EH (cell line): ENCODE measurements around the gene CCDC93.

Experiments
- DNase-seq: peaks from one replicate; pipeline ENCODE4 v3.0.0-alpha.2; 2015; ENCODE audit warnings: low read depth

CCDC93 gene

GRCh38 chr2:117987121-117987520 is 26.7 kb downstream of the CCDC93 start:
- DNase-seq = no peak

- no peak for DNase-seq
Observed at GRCh38 chr2:117985092-117985491, 28.8 kb downstream of the CCDC93 start.

GRCh38 chr2:117984208-117984607 is 29.7 kb downstream of the CCDC93 start:
- no peak for DNase-seq

- peak; percentile 31 for DNase-seq
Observed at GRCh38 chr2:117983040-117983439, 30.8 kb downstream of the CCDC93 start.

GRCh38 chr2:117982376-117983033 is 31.4 kb downstream of the CCDC93 start:
- no peak for DNase-seq

GRCh38 chr2:117981810-117982209 is 32.1 kb downstream of the CCDC93 start:
- DNase-seq = no peak

- DNase-seq = peak; percentile 94
Observed at GRCh38 chr2:117980783-117981676, 32.8 kb downstream of the CCDC93 start.

- DNase-seq = peak; percentile 84
Observed at GRCh38 chr2:117979911-117980701, 33.8 kb downstream of the CCDC93 start.

GRCh38 chr2:117977696-117978095 is 36.2 kb downstream of the CCDC93 start:
- DNase-seq = no peak

- DNase-seq = no peak
Observed at GRCh38 chr2:117976581-117976980, 37.3 kb downstream of the CCDC93 start.

- no peak for DNase-seq
Observed at GRCh38 chr2:117973498-117974082, 40.3 kb downstream of the CCDC93 start.

GRCh38 chr2:117972476-117973123 is 41.3 kb downstream of the CCDC93 start:
- DNase-seq = peak; percentile 72

GRCh38 chr2:117968722-117969121 is 45.1 kb downstream of the CCDC93 start:
- DNase-seq = no peak

- DNase-seq = no peak
Observed at GRCh38 chr2:117967977-117968718, 45.7 kb downstream of the CCDC93 start.

GRCh38 chr2:117963446-117963845 is 50.4 kb downstream of the CCDC93 start:
- peak; percentile 60 for DNase-seq

GRCh38 chr2:117961201-117961600 is 52.7 kb downstream of the CCDC93 start:
- DNase-seq = no peak

- peak; percentile 69 for DNase-seq
Observed at GRCh38 chr2:117960231-117960630, 53.6 kb downstream of the CCDC93 start.

- peak; percentile 87 for DNase-seq
Observed at GRCh38 chr2:117958186-117958585, 55.7 kb downstream of the CCDC93 start.

GRCh38 chr2:117957616-117958015 is 56.3 kb downstream of the CCDC93 start:
- DNase-seq = no peak

GRCh38 chr2:117956036-117956796 is 57.7 kb downstream of the CCDC93 start:
- no peak for DNase-seq
